SU-DHL-6 (cell line): ENCODE data around the gene ATG16L1.

Experiments used
- EZH2phosphoT487 ChIP-seq: fragments of 200-600 bp; sonication (generic), shearing (Covaris generic); conservative IDR thresholded peaks from 2 replicates; pipeline ENCODE4 v1.6.1; 2018; ENCODE audit warnings: mild to moderate bottlenecking, antibody characterized with exemption, low read length, moderate library complexity, mixed read lengths
- TF ChIP-seq, protein P1 (sequence below): fragments of 200-600 bp; sonication (generic); IDR thresholded peaks from one replicate; pipeline ENCODE4 v1.5.1; 2017; ENCODE audit warnings: antibody characterized with exemption, mild to moderate bottlenecking, low read length, moderate library complexity; ENCODE audit not compliant: insufficient read depth, poor library complexity, severe bottlenecking

DNA sequence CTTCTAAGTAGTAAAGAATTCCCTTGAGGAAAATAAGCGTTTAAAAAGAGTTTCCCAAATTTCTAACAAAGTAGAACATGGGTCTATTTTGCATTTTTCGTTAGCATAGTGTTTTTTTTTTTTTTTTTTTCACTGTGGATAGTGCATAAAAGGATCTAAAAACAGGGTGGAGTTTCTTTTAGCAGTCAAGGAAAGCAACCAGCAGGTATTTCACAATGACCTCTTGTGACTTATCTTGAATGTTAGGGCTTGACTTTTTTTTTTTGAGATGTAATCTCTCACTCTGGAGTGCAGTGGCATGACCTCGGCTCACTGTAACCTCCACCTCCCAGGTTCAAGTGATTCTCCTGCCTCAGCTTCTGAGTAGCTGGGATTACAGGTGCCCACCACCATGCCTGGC, 88.0 kb downstream of the ATG16L1 start:
- TF ChIP-seq, protein P1, sequence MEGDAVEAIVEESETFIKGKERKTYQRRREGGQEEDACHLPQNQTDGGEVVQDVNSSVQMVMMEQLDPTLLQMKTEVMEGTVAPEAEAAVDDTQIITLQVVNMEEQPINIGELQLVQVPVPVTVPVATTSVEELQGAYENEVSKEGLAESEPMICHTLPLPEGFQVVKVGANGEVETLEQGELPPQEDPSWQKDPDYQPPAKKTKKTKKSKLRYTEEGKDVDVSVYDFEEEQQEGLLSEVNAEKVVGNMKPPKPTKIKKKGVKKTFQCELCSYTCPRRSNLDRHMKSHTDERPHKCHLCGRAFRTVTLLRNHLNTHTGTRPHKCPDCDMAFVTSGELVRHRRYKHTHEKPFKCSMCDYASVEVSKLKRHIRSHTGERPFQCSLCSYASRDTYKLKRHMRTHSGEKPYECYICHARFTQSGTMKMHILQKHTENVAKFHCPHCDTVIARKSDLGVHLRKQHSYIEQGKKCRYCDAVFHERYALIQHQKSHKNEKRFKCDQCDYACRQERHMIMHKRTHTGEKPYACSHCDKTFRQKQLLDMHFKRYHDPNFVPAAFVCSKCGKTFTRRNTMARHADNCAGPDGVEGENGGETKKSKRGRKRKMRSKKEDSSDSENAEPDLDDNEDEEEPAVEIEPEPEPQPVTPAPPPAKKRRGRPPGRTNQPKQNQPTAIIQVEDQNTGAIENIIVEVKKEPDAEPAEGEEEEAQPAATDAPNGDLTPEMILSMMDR = no peak
- no peak for TF ChIP-seq EZH2phosphoT487
